ENCODE measurements around the gene TSPYL4.

The TSPYL4 gene

GRCh38 chr6:116239856-116240255 is 14.0 kb downstream of the TSPYL4 start:
- POLR2A ChIA-PET: no interaction called here
- TF ChIP-seq CTCF (IDR thresholded peaks at IDR 0.05; ENCODE audit: control extremely low read depth, extremely low read depth, low read depth, missing control alignments): no peak
- no peak for DNase-seq (ENCODE audit: extremely low spot score)
- CTCF ChIA-PET: no interaction called here

GRCh38 chr6:116239256-116239655 is 14.6 kb downstream of the TSPYL4 start:
- TF ChIP-seq CTCF (IDR thresholded peaks at IDR 0.05; ENCODE audit: control extremely low read depth, extremely low read depth, low read depth, missing control alignments): no peak
- DNase-seq (ENCODE audit: extremely low spot score): no peak
- ChIA-PET POLR2A (no interaction called here), CTCF (interaction anchor here (1.6 kb wide), 1 partner anchor 10 kb away, joined by 5 read pairs; no protein-coding TSS in a partner anchor)

- no peak for DNase-seq (ENCODE audit: extremely low spot score)
- ChIA-PET CTCF (interaction anchor here (1.1 to 1.6 kb wide), 2 partner anchors 9 to 22 kb away, joined by 3 to 5 read pairs; no protein-coding TSS in a partner anchor), POLR2A (no interaction called here)
- TF ChIP-seq CTCF (IDR thresholded peaks at IDR 0.05; ENCODE audit: control extremely low read depth, extremely low read depth, low read depth, missing control alignments): no peak
Observed at GRCh38 chr6:116238083-116238482, 15.8 kb downstream of the TSPYL4 start.

GRCh38 chr6:116234689-116235088 is 19.2 kb downstream of the TSPYL4 start:
- TF ChIP-seq CTCF (IDR thresholded peaks at IDR 0.05; ENCODE audit: control extremely low read depth, extremely low read depth, low read depth, missing control alignments): no peak
- no peak for DNase-seq (ENCODE audit: extremely low spot score)
- ChIA-PET POLR2A (no interaction called here), CTCF (interaction anchor here (0.7 to 1.6 kb wide), 2 partner anchors 13 to 16 kb away, joined by 3 to 5 read pairs; no protein-coding TSS in a partner anchor)

- ChIA-PET CTCF (interaction anchor here (0.9 to 2.9 kb wide), 6 partner anchors 9 to 23 kb away, joined by 3 to 16 read pairs (median 4); no protein-coding TSS in a partner anchor), POLR2A (no interaction called here)
- no peak for DNase-seq (ENCODE audit: extremely low spot score)
- no peak for TF ChIP-seq CTCF (IDR thresholded peaks at IDR 0.05; ENCODE audit: control extremely low read depth, extremely low read depth, low read depth, missing control alignments)
Observed at GRCh38 chr6:116229287-116229913, 24.5 kb downstream of the TSPYL4 start.

- CTCF ChIA-PET: interaction anchor here (1.1 to 1.3 kb wide), 3 partner anchors 8 to 65 kb away, joined by 3 to 4 read pairs (median 4); no protein-coding TSS in a partner anchor
- POLR2A ChIA-PET: no interaction called here
- DNase-seq (ENCODE audit: extremely low spot score): no peak
- TF ChIP-seq CTCF (IDR thresholded peaks at IDR 0.05; ENCODE audit: control extremely low read depth, extremely low read depth, low read depth, missing control alignments): no peak
Observed at GRCh38 chr6:116223355-116223754, 30.5 kb downstream of the TSPYL4 start.
